ENCODE data around the gene PCDHA4.
A peak's percentile ranks its signal among the peaks of the same experiment; 100 is the strongest.
"Not testable (repeated sequence)": the region's sequence is repeated elsewhere in the genome, so short reads cannot be mapped to it uniquely, and the experiment has no call there.

Gene PCDHA4

DNA sequence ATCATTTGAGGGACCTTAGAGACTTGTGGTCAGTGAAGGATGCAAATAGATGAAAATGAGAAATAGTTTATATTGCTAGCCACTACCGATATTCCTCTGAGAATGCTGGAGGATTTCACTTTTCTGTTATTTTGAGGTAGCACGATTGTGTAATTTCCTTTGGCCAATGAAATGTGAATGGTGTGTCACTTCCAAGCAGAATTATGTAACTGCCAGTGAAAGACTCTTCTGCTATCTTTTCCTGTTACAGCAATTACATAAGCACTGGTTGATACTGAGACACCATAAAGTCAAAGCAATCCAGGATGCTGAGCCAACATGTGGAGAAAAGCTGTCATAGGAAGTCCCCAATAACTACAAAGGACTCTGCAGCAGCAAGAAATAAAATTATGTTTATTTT lies 15.8 kb upstream of the PCDHA4 start:
- TF ChIP-seq, protein P1, sequence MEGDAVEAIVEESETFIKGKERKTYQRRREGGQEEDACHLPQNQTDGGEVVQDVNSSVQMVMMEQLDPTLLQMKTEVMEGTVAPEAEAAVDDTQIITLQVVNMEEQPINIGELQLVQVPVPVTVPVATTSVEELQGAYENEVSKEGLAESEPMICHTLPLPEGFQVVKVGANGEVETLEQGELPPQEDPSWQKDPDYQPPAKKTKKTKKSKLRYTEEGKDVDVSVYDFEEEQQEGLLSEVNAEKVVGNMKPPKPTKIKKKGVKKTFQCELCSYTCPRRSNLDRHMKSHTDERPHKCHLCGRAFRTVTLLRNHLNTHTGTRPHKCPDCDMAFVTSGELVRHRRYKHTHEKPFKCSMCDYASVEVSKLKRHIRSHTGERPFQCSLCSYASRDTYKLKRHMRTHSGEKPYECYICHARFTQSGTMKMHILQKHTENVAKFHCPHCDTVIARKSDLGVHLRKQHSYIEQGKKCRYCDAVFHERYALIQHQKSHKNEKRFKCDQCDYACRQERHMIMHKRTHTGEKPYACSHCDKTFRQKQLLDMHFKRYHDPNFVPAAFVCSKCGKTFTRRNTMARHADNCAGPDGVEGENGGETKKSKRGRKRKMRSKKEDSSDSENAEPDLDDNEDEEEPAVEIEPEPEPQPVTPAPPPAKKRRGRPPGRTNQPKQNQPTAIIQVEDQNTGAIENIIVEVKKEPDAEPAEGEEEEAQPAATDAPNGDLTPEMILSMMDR (IDR thresholded peaks at IDR 0.05; ENCODE audit: control insufficient read depth, extremely low read depth, insufficient read depth) = no peak
- no peak for DNase-seq (ENCODE audit: low read depth)
- no peak overlapping the region for H3K4me3 ChIP-seq (ENCODE audit: low read depth, low read length)

DNA sequence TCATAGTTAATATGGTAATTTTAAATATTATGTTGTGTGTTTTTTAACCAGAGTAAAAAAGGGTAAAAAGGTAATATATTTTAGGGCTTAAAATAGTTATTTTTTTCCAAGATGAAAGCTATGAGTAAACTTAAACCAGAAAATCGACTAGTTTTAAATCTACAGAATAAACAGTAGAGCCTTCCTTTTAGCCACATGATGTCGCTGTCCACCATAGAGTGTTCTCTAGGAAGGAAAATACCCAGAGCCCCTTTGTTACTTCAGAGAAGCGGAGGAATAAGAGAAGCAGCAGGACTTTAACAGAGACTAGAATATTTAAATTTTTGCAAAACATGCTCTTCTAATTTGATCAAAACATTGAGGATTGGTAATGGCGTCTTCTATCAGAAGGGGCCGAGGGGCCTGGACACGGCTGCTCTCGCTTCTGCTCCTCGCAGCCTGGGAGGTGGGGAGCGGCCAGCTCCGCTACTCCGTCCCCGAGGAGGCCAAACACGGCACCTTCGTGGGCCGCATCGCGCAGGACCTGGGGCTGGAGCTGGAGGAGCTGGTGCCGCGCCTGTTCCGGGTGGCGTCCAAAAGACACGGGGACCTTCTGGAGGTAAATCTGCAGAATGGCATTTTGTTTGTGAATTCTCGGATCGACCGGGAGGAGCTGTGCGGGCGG lies 12.1 kb upstream of the PCDHA4 start, which contains the start of gene PCDHA2:
TSS of gene PCDHA2 (plus strand) at position 258 of the 664 bp plus-strand sequence.
- TF ChIP-seq, protein P1 (IDR thresholded peaks at IDR 0.05; ENCODE audit: control insufficient read depth, extremely low read depth, insufficient read depth) = peak; percentile 17; the same call in 1 of the 2 replicates
- no peak for DNase-seq (ENCODE audit: low read depth)
- peak within 1 kb of the TSS; percentile 24; the same call in 1 of the 2 replicates for H3K4me3 ChIP-seq (ENCODE audit: low read depth, low read length)

DNA sequence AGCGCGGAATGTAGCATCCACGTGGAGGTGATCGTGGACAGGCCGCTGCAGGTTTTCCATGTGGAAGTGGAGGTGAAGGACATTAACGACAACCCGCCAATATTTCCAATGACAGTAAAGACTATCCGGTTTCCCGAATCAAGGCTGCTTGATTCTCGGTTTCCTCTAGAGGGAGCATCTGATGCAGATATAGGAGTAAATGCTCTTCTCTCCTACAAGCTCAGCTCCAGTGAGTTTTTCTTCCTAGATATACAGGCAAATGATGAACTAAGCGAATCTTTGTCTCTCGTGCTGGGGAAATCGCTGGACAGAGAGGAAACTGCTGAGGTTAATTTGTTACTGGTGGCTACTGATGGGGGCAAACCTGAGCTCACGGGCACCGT lies 11.6 kb upstream of the PCDHA4 start:
- no peak overlapping the region for H3K4me3 ChIP-seq (ENCODE audit: low read depth, low read length)
- DNase-seq (ENCODE audit: low read depth) = no peak
- TF ChIP-seq, protein P1 (IDR thresholded peaks at IDR 0.05; ENCODE audit: control insufficient read depth, extremely low read depth, insufficient read depth) = peak; percentile 42; the same call in 1 of the 2 replicates

- DNase-seq (ENCODE audit: low read depth); H3K4me3 ChIP-seq (ENCODE audit: low read depth, low read length): not testable (repeated sequence)
These were observed 10.7 kb upstream of the PCDHA4 start for GRCh38 chr5:140796072-140796717.

DNA sequence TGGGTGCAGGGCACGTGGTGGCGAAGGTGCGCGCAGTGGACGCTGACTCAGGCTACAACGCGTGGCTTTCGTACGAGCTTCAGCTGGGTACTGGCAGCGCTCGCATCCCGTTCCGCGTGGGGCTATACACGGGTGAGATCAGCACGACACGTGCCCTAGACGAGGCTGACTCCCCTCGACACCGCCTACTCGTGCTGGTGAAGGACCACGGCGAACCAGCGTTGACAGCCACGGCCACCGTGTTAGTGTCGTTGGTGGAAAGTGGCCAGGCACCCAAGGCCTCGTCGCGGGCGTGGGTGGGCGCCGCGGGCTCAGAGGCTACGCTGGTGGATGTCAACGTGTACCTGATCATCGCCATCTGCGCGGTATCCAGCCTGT lies 10.2 kb upstream of the PCDHA4 start:
- DNase-seq (ENCODE audit: low read depth) = no peak
- no peak overlapping the region for H3K4me3 ChIP-seq (ENCODE audit: low read depth, low read length)
- TF ChIP-seq, protein P1 (IDR thresholded peaks at IDR 0.05; ENCODE audit: control insufficient read depth, extremely low read depth, insufficient read depth) = no peak

DNA sequence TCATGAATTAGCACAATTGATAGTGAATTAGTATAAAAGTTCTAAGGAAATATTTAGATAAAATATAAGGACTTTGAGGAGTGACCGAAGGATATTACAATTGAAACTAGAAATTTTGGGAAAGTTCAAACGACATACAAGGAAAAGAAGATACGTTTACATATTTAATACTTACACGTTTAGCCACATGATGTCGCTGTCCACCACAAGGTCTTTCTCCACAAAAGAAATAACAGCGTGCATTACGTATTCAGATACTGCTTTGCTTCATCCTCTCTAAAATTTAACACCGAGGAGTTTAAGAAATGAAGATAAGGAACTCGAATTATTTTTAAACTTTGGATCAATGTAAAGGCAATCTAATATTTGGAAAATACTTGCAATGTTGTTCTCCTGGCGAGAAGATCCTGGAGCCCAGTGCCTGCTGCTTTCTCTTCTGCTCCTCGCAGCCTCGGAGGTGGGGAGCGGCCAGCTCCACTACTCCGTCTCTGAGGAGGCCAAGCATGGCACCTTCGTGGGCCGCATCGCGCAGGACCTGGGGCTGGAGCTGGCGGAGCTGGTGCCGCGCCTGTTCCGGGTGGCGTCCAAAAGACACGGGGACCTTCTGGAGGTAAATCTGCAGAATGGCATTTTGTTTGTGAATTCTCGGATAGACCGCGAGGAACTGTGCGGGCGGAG lies 5.9 kb upstream of the PCDHA4 start, which contains the start of gene PCDHA3:
TSS of gene PCDHA3 (plus strand) at position 242 of the 678 bp plus-strand sequence.
- TF ChIP-seq, protein P1 (IDR thresholded peaks at IDR 0.05; ENCODE audit: control insufficient read depth, extremely low read depth, insufficient read depth) = peak; percentile 36
- no peak within 1 kb of the TSS for H3K4me3 ChIP-seq (ENCODE audit: low read depth, low read length)
- no peak for DNase-seq (ENCODE audit: low read depth)

- TF ChIP-seq, protein P1 (IDR thresholded peaks at IDR 0.05; ENCODE audit: control insufficient read depth, extremely low read depth, insufficient read depth) = peak; percentile 27; the same call in 1 of the 2 replicates
- no peak for DNase-seq (ENCODE audit: low read depth)
- no peak overlapping the region for H3K4me3 ChIP-seq (ENCODE audit: low read depth, low read length)
These were observed 5.4 kb upstream of the PCDHA4 start for GRCh38 chr5:140801494-140801841.

GRCh38 chr5:140802381-140802780 lies 4.5 kb upstream of the PCDHA4 start:
- H3K4me3 ChIP-seq (ENCODE audit: low read depth, low read length); DNase-seq (ENCODE audit: low read depth): not testable (repeated sequence)
